ENCODE measurements around the gene PPFIA4. TPM values are rescaled to one million over a fixed set of nuclear protein-coding genes. Genes with fewer than 3 reads are reported as not detected.

Gene PPFIA4
- total and polyA plus RNA-seq, 2 donors: 0.82 to 2.1 TPM

- DNase-seq (ENCODE audit: low read depth in 6 of 9, low spot score in 9 of 9): no peak
- H3K27ac ChIP-seq (ENCODE audit: low read depth in 1 of 2, low read length in 1 of 2): no peak overlapping the region
- WGBS: 95% methylated on average over 10 of the region's 10 CpGs
Measured at GRCh38 chr1:203037509-203038190, 11.4 kb downstream of the PPFIA4 start.

GRCh38 chr1:203038217-203038741, 12.0 kb downstream of the PPFIA4 start:
- no peak overlapping the region for H3K4me3 ChIP-seq (ENCODE audit: low read length in 2 of 2)
- H3K27me3 ChIP-seq (ENCODE audit: control insufficient read depth in 2 of 2, insufficient read depth in 1 of 2, low read length in 1 of 2): peaks cover 0 to 14% of the 10 kb centered on the region in 2 donors
- H3K36me3 ChIP-seq (ENCODE audit: control insufficient read depth in 2 of 2, insufficient read depth in 2 of 2, low read length in 1 of 2): no peaks in the 10 kb centered on the region
- 47% methylated on average over 9 of the region's 9 CpGs for WGBS
- DNase-seq (ENCODE audit: low read depth in 6 of 9, low spot score in 9 of 9): no peak
- H3K9me3 ChIP-seq (ENCODE audit: control insufficient read depth in 2 of 2, insufficient read depth in 1 of 2, low read length in 1 of 2): no peaks in the 10 kb centered on the region
- H3K27ac ChIP-seq (ENCODE audit: low read depth in 1 of 2, low read length in 1 of 2): no peak overlapping the region
- H3K4me1 ChIP-seq (ENCODE audit: control insufficient read depth in 2 of 2, insufficient read depth in 2 of 2, low read length in 2 of 2): peaks cover 0 to 4% of the 10 kb centered on the region in 2 donors

More at GRCh38 chr1:203037509-203038190, 11.4 kb downstream of the PPFIA4 start:
- Histone ChIP-seq H3K36me3 (ENCODE audit: control insufficient read depth in 2 of 2, insufficient read depth in 2 of 2, low read length in 1 of 2) (no peaks in the 10 kb centered on the region), H3K9me3 (ENCODE audit: control insufficient read depth in 2 of 2, insufficient read depth in 1 of 2, low read length in 1 of 2) (no peaks in the 10 kb centered on the region), H3K4me3 (ENCODE audit: low read length in 2 of 2) (no peak overlapping the region), H3K27me3 (ENCODE audit: control insufficient read depth in 2 of 2, insufficient read depth in 1 of 2, low read length in 1 of 2) (peaks cover 0 to 14% of the 10 kb centered on the region in 2 donors), H3K4me1 (ENCODE audit: control insufficient read depth in 2 of 2, insufficient read depth in 2 of 2, low read length in 2 of 2) (peaks cover 0 to 4% of the 10 kb centered on the region in 2 donors)

- Histone ChIP-seq H3K4me3 (ENCODE audit: low read length in 2 of 2) (no peak overlapping the region), H3K27me3 (ENCODE audit: control insufficient read depth in 2 of 2, insufficient read depth in 1 of 2, low read length in 1 of 2) (peaks cover 0 to 14% of the 10 kb centered on the region in 2 donors), H3K36me3 (ENCODE audit: control insufficient read depth in 2 of 2, insufficient read depth in 2 of 2, low read length in 1 of 2) (no peaks in the 10 kb centered on the region), H3K4me1 (ENCODE audit: control insufficient read depth in 2 of 2, insufficient read depth in 2 of 2, low read length in 2 of 2) (peaks cover 0 to 4% of the 10 kb centered on the region in 2 donors), H3K9me3 (ENCODE audit: control insufficient read depth in 2 of 2, insufficient read depth in 1 of 2, low read length in 1 of 2) (no peaks in the 10 kb centered on the region), H3K27ac (ENCODE audit: low read depth in 1 of 2, low read length in 1 of 2) (no peak overlapping the region)
- 68% methylated on average over 22 of the region's 22 CpGs for whole genome bisulfite sequencing
- peak in 8 of 9 donors; percentile 42 to 72 (median 56) for DNase-seq (ENCODE audit: low read depth in 6 of 9, low spot score in 9 of 9)
Measured at GRCh38 chr1:203038891-203039608, 12.8 kb downstream of the PPFIA4 start.

GRCh38 chr1:203039609-203040512, 13.6 kb downstream of the PPFIA4 start:
- peaks cover 0 to 4% of the 10 kb centered on the region in 2 donors for H3K4me1 ChIP-seq (ENCODE audit: control insufficient read depth in 2 of 2, insufficient read depth in 2 of 2, low read length in 2 of 2)
- H3K4me3 ChIP-seq (ENCODE audit: low read length in 2 of 2): no peak overlapping the region
- DNase-seq (ENCODE audit: low read depth in 6 of 9, low spot score in 9 of 9): peak in 1 of 9 donors; percentile 31
- H3K27ac ChIP-seq (ENCODE audit: low read depth in 1 of 2, low read length in 1 of 2): no peak overlapping the region
- H3K36me3 ChIP-seq (ENCODE audit: control insufficient read depth in 2 of 2, insufficient read depth in 2 of 2, low read length in 1 of 2): no peaks in the 10 kb centered on the region
- no peaks in the 10 kb centered on the region for H3K9me3 ChIP-seq (ENCODE audit: control insufficient read depth in 2 of 2, insufficient read depth in 1 of 2, low read length in 1 of 2)
- 55% methylated on average over 11 of the region's 11 CpGs for WGBS
- peaks cover 0 to 14% of the 10 kb centered on the region in 2 donors for H3K27me3 ChIP-seq (ENCODE audit: control insufficient read depth in 2 of 2, insufficient read depth in 1 of 2, low read length in 1 of 2)

- WGBS: 53% methylated on average over 5 of the region's 5 CpGs
- peaks cover 0 to 12% of the 10 kb centered on the region in 2 donors for H3K27me3 ChIP-seq (ENCODE audit: control insufficient read depth in 2 of 2, insufficient read depth in 1 of 2, low read length in 1 of 2)
Measured at GRCh38 chr1:203040513-203041275, 14.4 kb downstream of the PPFIA4 start.

GRCh38 chr1:203041351-203041932, 15.2 kb downstream of the PPFIA4 start:
- WGBS: 95% methylated on average over 3 of the region's 3 CpGs
- DNase-seq (ENCODE audit: low read depth in 6 of 9, low spot score in 9 of 9): no peak

More at GRCh38 chr1:203040513-203041275, 14.4 kb downstream of the PPFIA4 start:
- Histone ChIP-seq H3K27ac (ENCODE audit: low read depth in 1 of 2, low read length in 1 of 2) (no peak overlapping the region), H3K9me3 (ENCODE audit: control insufficient read depth in 2 of 2, insufficient read depth in 1 of 2, low read length in 1 of 2) (no peaks in the 10 kb centered on the region), H3K4me1 (ENCODE audit: control insufficient read depth in 2 of 2, insufficient read depth in 2 of 2, low read length in 2 of 2) (peaks cover 0 to 4% of the 10 kb centered on the region in 2 donors), H3K36me3 (ENCODE audit: control insufficient read depth in 2 of 2, insufficient read depth in 2 of 2, low read length in 1 of 2) (no peaks in the 10 kb centered on the region), H3K4me3 (ENCODE audit: low read length in 2 of 2) (no peak overlapping the region)
- peak in 1 of 9 donors; percentile 18 for DNase-seq (ENCODE audit: low read depth in 6 of 9, low spot score in 9 of 9)

GRCh38 chr1:203043830-203044545, 17.7 kb downstream of the PPFIA4 start:
- Histone ChIP-seq H3K27ac (ENCODE audit: low read depth in 1 of 2, low read length in 1 of 2) (no peak overlapping the region), H3K4me3 (ENCODE audit: low read length in 2 of 2) (no peak overlapping the region), H3K9me3 (ENCODE audit: control insufficient read depth in 2 of 2, insufficient read depth in 1 of 2, low read length in 1 of 2) (no peaks in the 10 kb centered on the region), H3K4me1 (ENCODE audit: control insufficient read depth in 2 of 2, insufficient read depth in 2 of 2, low read length in 2 of 2) (peaks cover 0 to 4% of the 10 kb centered on the region in 2 donors), H3K27me3 (ENCODE audit: control insufficient read depth in 2 of 2, insufficient read depth in 1 of 2, low read length in 1 of 2) (peaks cover 0 to 6% of the 10 kb centered on the region in 2 donors), H3K36me3 (ENCODE audit: control insufficient read depth in 2 of 2, insufficient read depth in 2 of 2, low read length in 1 of 2) (no peaks in the 10 kb centered on the region)
- 97% methylated on average over 14 of the region's 14 CpGs for WGBS
- DNase-seq (ENCODE audit: low read depth in 6 of 9, low spot score in 9 of 9): no peak

More at GRCh38 chr1:203041351-203041932, 15.2 kb downstream of the PPFIA4 start:
- H3K4me3 ChIP-seq (ENCODE audit: low read length in 2 of 2): no peak overlapping the region
- no peaks in the 10 kb centered on the region for H3K36me3 ChIP-seq (ENCODE audit: control insufficient read depth in 2 of 2, insufficient read depth in 2 of 2, low read length in 1 of 2)
- H3K27me3 ChIP-seq (ENCODE audit: control insufficient read depth in 2 of 2, insufficient read depth in 1 of 2, low read length in 1 of 2): peaks cover 0 to 14% of the 10 kb centered on the region in 2 donors
- no peaks in the 10 kb centered on the region for H3K9me3 ChIP-seq (ENCODE audit: control insufficient read depth in 2 of 2, insufficient read depth in 1 of 2, low read length in 1 of 2)
- no peak overlapping the region for H3K27ac ChIP-seq (ENCODE audit: low read depth in 1 of 2, low read length in 1 of 2)
- H3K4me1 ChIP-seq (ENCODE audit: control insufficient read depth in 2 of 2, insufficient read depth in 2 of 2, low read length in 2 of 2): peaks cover 0 to 4% of the 10 kb centered on the region in 2 donors
